B cell (primary cell): ENCODE measurements around the gene CHKA. TPM values are rescaled to one million over a fixed set of nuclear protein-coding genes. Genes with fewer than 3 reads are reported as not detected.

Experiments
- ATAC-seq: fragments of 200-7000 bp; cut with Tn5 transposase; one replicate; pipeline ENCODE4 v1.10.0; 2021; ENCODE audit warnings: low read depth, mild to moderate bottlenecking, moderate number of reproducible peaks, moderate library complexity
- CTCF ChIA-PET: fragments of 350-600 bp; sonication (Branson Sonifier 250); formaldehyde crosslinking; loops from one replicate; lab custom pipeline; 2021; ENCODE audit warnings: antibody characterized with exemption, inconsistent platforms; lab: Charles Lee
- POLR2A ChIA-PET: fragments of 350-600 bp; sonication (Branson Sonifier 250); formaldehyde crosslinking; loops from one replicate; lab custom pipeline; 2021; ENCODE audit warnings: antibody characterized with exemption; lab: Charles Lee
- DNase-seq: peaks from one replicate; pipeline ENCODE4 v3.0.0; 2013
- H2AFZ ChIP-seq: 2 replicates; pipeline ENCODE4 v1.6.1; 2012; ENCODE audit warnings: mild to moderate bottlenecking, low read depth, low read length; ENCODE audit not compliant: insufficient read depth, poor library complexity, severe bottlenecking
- H3K27ac ChIP-seq, 2 donors: 1 replicate in 1 of 2; 2 replicates in 1 of 2; pipeline ENCODE4 v1.5.1; 2012 to 2013; ENCODE audit warnings: low read length in 2 of 2, mild to moderate bottlenecking in 2 of 2, moderate library complexity in 1 of 2
- H3K27me3 ChIP-seq, 4 experiments: fragments of 200-600 bp in 1 of 4; sonication (generic) in 1 of 4; replicated peaks in 1 of 4; 1 replicate in 2 of 4; 2 replicates in 2 of 4; pipeline versions ENCODE4 v1.6.1 to v1.7.0; 2013 to 2016; ENCODE audit warnings: low read length in 3 of 4, mild to moderate bottlenecking in 2 of 4, mixed read lengths in 1 of 4, moderate library complexity in 1 of 4; ENCODE audit not compliant: insufficient read depth in 4 of 4, control insufficient read depth in 3 of 4; ENCODE audit errors: control extremely low read depth in 1 of 4
- H3K36me3 ChIP-seq, 2 experiments: replicated peaks in 1 of 2; 1 replicate in 1 of 2; 2 replicates in 1 of 2; pipeline versions ENCODE4 v1.6.1 to v1.7.1; 2013; ENCODE audit warnings: low read length in 1 of 2; ENCODE audit not compliant: insufficient read depth in 2 of 2, control insufficient read depth in 1 of 2; ENCODE audit errors: control extremely low read depth in 1 of 2, extremely low read depth in 1 of 2
- H3K4me1 ChIP-seq, 2 donors: fragments of 200-600 bp in 1 of 2; sonication (generic) in 1 of 2; 1 replicate in 1 of 2; 2 replicates in 1 of 2; pipeline versions ENCODE4 v1.5.1 to v1.6.1; 2013 to 2017; ENCODE audit warnings: low read length in 2 of 2; ENCODE audit not compliant: control insufficient read depth in 2 of 2, insufficient read depth in 2 of 2
- H3K4me2 ChIP-seq: replicated peaks from 2 replicates; pipeline ENCODE3; 2012; ENCODE audit warnings: mild to moderate bottlenecking, low read depth, low read length; ENCODE audit not compliant: poor library complexity, severe bottlenecking
- H3K4me3 ChIP-seq, 5 experiments: fragments of 200-600 bp in 1 of 5; sonication (generic) in 1 of 5; 1 replicate in 3 of 5; 2 replicates in 2 of 5; pipeline versions ENCODE4 v1.5.1 to v1.7.0; 2011 to 2016; ENCODE audit warnings: low read length in 4 of 5, mild to moderate bottlenecking in 4 of 5, low read depth in 2 of 5, control low read depth in 1 of 5, moderate library complexity in 1 of 5; ENCODE audit not compliant: insufficient read depth in 1 of 5; ENCODE audit errors: control extremely low read depth in 1 of 5, extremely low read depth in 1 of 5
- H3K79me2 ChIP-seq: fragments of 200-600 bp; sonication (generic); one replicate; pipeline ENCODE4 v1.6.0; 2016; ENCODE audit warnings: low read length; ENCODE audit not compliant: control insufficient read depth, insufficient read depth
- H3K9ac ChIP-seq: fragments of 200-600 bp; sonication (generic); 2 replicates; pipeline ENCODE4 v1.6.1; 2017; ENCODE audit warnings: mild to moderate bottlenecking, low read length, moderate library complexity
- H3K9me3 ChIP-seq, 3 donors: one replicate each; pipeline versions ENCODE4 v1.6.1 to v1.7.1; 2013; ENCODE audit warnings: low read length in 2 of 3; ENCODE audit not compliant: control insufficient read depth in 2 of 3, insufficient read depth in 1 of 3; ENCODE audit errors: control extremely low read depth in 1 of 3
- H4K20me1 ChIP-seq: 2 replicates; pipeline ENCODE4 v1.6.0; 2012; ENCODE audit warnings: mild to moderate bottlenecking, low read length; ENCODE audit not compliant: insufficient read depth, control insufficient read depth, poor library complexity, severe bottlenecking
- H3K27ac Mint-ChIP-seq: one replicate; pipeline ENCODE4 v1.8.0; 2021; ENCODE audit warnings: mixed read lengths
- H3K27me3 Mint-ChIP-seq: one replicate; pipeline ENCODE4 v1.8.0; 2021; ENCODE audit warnings: mixed read lengths
- H3K4me1 Mint-ChIP-seq: one replicate; pipeline ENCODE4 v1.8.0; 2021; ENCODE audit warnings: mixed read lengths
- H3K4me3 Mint-ChIP-seq: one replicate; pipeline ENCODE4 v1.8.0; 2021; ENCODE audit warnings: mixed read lengths
- H3K9me3 Mint-ChIP-seq: one replicate; pipeline ENCODE4 v1.8.0; 2022; ENCODE audit warnings: mixed read lengths; ENCODE audit not compliant: insufficient read depth
- EZH2 ChIP-seq: IDR thresholded peaks from 2 replicates; pipeline ENCODE4 v1.6.1; 2012; ENCODE audit warnings: borderline replicate concordance, low read depth, mild to moderate bottlenecking, moderate library complexity, low read length; ENCODE audit not compliant: insufficient read depth, poor library complexity, severe bottlenecking
- WGBS: methylation state at CpG from one replicate; pipeline ENCODE4 v1.1.5; 2013; ENCODE audit warnings: missing lambda C conversion rate; ENCODE audit not compliant: insufficient coverage; 5-methylcytosine and 5-hydroxymethylcytosine counted together
- intact Hi-C: fragments of 100-400 bp; cut with micrococcal nuclease; formaldehyde crosslinking; loops from one replicate; pipeline ENCODE4 v1.10.0; 2022
- polyA plus RNA-seq: library from polyadenylated mRNA; depleted of rRNA; stranded (reverse); fragments of >200 nt; gene quantifications from 2 replicates; pipeline ENCODE4 v1.2.3, GENCODE V29; 2012
- total RNA-seq, 2 donors: library from RNA; stranded (reverse); fragments of 120-200 nt in 1 of 2; gene quantifications; 1 replicate in 1 of 2; 2 replicates in 1 of 2; pipeline versions ENCODE4 v1.2.3 to v1.2.4, GENCODE V29; 2013 to 2022
- TF ChIP-seq, protein P1 (sequence below): fragments of 200-600 bp; IDR thresholded peaks from one replicate; pipeline ENCODE4 v1.8.0; 2022; ENCODE audit warnings: antibody characterized with exemption, mild to moderate bottlenecking

CHKA gene
- total and polyA plus RNA-seq, 2 donors (not counting 1 experiment from before 2014, with no cell fraction given) = 10.6 to 20.6 TPM

DNA sequence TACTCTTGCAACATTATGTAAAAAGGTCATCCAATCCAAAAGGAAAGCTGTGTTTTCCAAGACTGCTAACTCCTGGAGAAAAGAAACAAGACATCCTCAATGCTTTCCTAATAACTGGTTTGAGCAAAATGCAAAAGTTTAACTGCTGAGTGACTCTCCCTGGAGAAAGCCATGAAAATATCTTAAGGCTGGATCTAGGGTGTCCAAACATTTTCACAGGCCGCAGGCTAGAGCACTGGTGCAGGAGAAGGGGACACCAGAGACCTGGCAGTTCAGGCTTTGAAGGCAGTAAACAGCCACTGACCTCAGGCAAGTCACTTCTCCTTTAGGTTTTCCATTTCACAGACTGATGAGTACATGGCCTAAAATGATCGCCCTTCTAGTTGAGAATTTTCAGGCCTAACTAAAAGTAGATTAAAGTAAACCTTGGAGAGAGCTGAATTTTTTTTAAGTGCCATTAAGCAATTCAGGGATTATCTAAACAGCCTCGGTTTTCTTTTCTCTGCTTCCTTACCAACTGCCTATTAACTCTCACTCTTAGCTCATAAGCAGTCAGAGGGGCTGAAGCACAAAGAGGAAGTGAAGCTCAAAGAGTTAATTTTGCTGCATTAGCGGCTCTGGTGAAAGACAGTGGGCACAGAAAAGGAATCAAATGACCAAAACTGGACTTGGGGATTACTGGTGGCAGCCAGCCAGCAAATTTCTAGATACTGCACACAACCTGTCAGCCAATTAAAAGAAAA, 2.3 kb downstream of the CHKA start:
- Histone ChIP-seq H3K36me3 (no peaks in the 10 kb centered on the region), H2AFZ (peak overlapping the region; percentile 17), H3K9me3 (no peaks in the 10 kb centered on the region), H4K20me1 (no peaks in the 10 kb centered on the region), H3K4me3 (no peak overlapping the region), H3K27me3 (no peaks in the 10 kb centered on the region), H3K4me2 (peak overlapping the region; percentile 44), H3K9ac (no peak overlapping the region), H3K4me1 (peaks cover 21 to 29% of the 10 kb centered on the region in 2 donors), H3K27ac (peak overlapping the region in 1 of 2 donors; percentile 49), H3K79me2 (peaks cover 39% of the 10 kb centered on the region)
- H3K4me1 Mint-ChIP-seq = peaks cover 31% of the 10 kb centered on the region
- intact Hi-C loops = no loop called here
- ATAC-seq (no peak), DNase-seq (peak; percentile 53)
- ChIA-PET POLR2A (interaction anchor here (1.0 kb wide), 1 partner anchor 116 kb away, joined by 3 read pairs; no protein-coding TSS in a partner anchor), CTCF (interaction anchor here (0.9 to 1.6 kb wide), 3 partner anchors 13 to 91 kb away, joined by 3 to 4 read pairs (median 3); no protein-coding TSS in a partner anchor)
- no peaks in the 10 kb centered on the region for H3K27me3 Mint-ChIP-seq
- H3K9me3 Mint-ChIP-seq = no peaks in the 10 kb centered on the region
- peak overlapping the region; percentile 95 for H3K4me3 Mint-ChIP-seq
- peak overlapping the region; percentile 79 for H3K27ac Mint-ChIP-seq
- TF ChIP-seq, protein P1, sequence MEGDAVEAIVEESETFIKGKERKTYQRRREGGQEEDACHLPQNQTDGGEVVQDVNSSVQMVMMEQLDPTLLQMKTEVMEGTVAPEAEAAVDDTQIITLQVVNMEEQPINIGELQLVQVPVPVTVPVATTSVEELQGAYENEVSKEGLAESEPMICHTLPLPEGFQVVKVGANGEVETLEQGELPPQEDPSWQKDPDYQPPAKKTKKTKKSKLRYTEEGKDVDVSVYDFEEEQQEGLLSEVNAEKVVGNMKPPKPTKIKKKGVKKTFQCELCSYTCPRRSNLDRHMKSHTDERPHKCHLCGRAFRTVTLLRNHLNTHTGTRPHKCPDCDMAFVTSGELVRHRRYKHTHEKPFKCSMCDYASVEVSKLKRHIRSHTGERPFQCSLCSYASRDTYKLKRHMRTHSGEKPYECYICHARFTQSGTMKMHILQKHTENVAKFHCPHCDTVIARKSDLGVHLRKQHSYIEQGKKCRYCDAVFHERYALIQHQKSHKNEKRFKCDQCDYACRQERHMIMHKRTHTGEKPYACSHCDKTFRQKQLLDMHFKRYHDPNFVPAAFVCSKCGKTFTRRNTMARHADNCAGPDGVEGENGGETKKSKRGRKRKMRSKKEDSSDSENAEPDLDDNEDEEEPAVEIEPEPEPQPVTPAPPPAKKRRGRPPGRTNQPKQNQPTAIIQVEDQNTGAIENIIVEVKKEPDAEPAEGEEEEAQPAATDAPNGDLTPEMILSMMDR = no peak
- TF ChIP-seq EZH2 = no peak
- 0% methylated on average over 2 of the region's 4 CpGs for whole genome bisulfite sequencing

DNA sequence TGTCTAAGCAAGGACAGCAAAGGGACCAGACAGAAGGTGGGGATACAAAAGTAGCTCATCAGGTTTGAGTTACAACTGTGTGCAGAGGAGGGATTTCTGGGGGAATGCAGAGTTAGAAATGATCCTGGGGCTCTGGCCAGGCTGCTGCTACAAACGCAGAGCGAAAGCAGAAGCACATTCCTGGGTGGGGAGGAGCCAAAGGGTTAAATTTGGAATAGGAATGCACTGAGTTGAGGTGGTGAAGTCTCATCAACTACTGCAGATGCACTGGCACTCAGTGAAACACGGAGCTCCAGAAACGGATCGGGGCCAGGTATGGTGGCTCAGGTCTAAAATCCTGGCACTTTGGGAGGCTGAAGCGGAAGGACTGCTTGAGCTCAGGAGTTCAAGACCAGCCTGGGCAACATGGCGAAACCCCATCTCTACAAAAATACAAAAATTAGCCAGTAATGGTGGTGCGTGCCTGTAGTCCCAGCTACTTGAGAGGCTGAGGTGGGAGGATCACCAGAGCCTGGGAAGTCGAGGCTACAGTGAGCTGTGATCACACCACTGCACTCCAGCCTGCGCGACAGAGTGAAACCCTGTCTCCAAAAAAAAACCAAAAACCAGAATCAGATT, 3.2 kb downstream of the CHKA start:
- TF ChIP-seq, protein P1 = no peak
- TF ChIP-seq EZH2 = no peak
- no peaks in the 10 kb centered on the region for H4K20me1 ChIP-seq
- H3K27ac ChIP-seq = no peak overlapping the region
- H3K9me3 ChIP-seq = no peaks in the 10 kb centered on the region
- no peak for ATAC-seq
- no peaks in the 10 kb centered on the region for H3K36me3 ChIP-seq
- H3K4me1 ChIP-seq = peaks cover 21 to 29% of the 10 kb centered on the region in 2 donors
- no peaks in the 10 kb centered on the region for H3K27me3 ChIP-seq
- intact Hi-C loops = no loop called here
- DNase-seq = no peak
- CTCF ChIA-PET = interaction anchor here (0.7 to 1.6 kb wide), 4 partner anchors 12 to 182 kb away, joined by 3 to 4 read pairs (median 3); no protein-coding TSS in a partner anchor
- H3K4me3 ChIP-seq = no peak overlapping the region
- 95% methylated on average over 6 of the region's 11 CpGs for WGBS
- peaks cover 44% of the 10 kb centered on the region for H3K79me2 ChIP-seq
- Mint-ChIP-seq H3K9me3 (no peaks in the 10 kb centered on the region), H3K27ac (no peak overlapping the region), H3K4me1 (peaks cover 31% of the 10 kb centered on the region), H3K4me3 (no peak overlapping the region), H3K27me3 (no peaks in the 10 kb centered on the region)
- POLR2A ChIA-PET = no interaction called here
- H3K4me2 ChIP-seq = no peak overlapping the region
- no peak overlapping the region for H2AFZ ChIP-seq
- H3K9ac ChIP-seq = no peak overlapping the region
